SU-DHL-6 (cell line): ENCODE results near the gene SMARCD2.

Source experiments
- EZH2phosphoT487 ChIP-seq: fragments of 200-600 bp; sonication (generic), shearing (Covaris generic); conservative IDR thresholded peaks from 2 replicates; pipeline ENCODE4 v1.6.1; 2018; ENCODE audit warnings: mild to moderate bottlenecking, antibody characterized with exemption, low read length, moderate library complexity, mixed read lengths
- TF ChIP-seq, protein P1 (sequence below): fragments of 200-600 bp; sonication (generic); IDR thresholded peaks from one replicate; pipeline ENCODE4 v1.5.1; 2017; ENCODE audit warnings: antibody characterized with exemption, mild to moderate bottlenecking, low read length, moderate library complexity; ENCODE audit not compliant: insufficient read depth, poor library complexity, severe bottlenecking

DNA sequence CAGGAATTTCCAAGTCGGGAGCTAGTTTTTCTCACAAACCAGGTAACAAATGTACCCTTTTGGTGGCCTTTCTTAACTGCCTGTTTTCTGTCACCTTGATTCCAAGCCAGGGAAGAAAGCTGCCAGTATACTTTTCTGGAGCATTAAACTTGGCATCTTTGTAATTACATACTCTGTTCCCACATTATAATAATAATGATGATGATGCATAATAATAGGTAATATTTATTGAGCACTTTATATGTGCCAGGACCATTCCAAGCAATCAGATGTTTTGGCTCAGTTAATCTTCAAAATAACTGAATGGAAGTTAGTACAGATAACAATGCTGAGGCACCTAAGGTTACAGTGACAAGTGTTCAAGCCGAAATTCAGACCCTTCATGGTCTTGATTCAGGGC is 26.4 kb downstream of the SMARCD2 start:
- TF ChIP-seq, protein P1, sequence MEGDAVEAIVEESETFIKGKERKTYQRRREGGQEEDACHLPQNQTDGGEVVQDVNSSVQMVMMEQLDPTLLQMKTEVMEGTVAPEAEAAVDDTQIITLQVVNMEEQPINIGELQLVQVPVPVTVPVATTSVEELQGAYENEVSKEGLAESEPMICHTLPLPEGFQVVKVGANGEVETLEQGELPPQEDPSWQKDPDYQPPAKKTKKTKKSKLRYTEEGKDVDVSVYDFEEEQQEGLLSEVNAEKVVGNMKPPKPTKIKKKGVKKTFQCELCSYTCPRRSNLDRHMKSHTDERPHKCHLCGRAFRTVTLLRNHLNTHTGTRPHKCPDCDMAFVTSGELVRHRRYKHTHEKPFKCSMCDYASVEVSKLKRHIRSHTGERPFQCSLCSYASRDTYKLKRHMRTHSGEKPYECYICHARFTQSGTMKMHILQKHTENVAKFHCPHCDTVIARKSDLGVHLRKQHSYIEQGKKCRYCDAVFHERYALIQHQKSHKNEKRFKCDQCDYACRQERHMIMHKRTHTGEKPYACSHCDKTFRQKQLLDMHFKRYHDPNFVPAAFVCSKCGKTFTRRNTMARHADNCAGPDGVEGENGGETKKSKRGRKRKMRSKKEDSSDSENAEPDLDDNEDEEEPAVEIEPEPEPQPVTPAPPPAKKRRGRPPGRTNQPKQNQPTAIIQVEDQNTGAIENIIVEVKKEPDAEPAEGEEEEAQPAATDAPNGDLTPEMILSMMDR = no peak
- no peak for TF ChIP-seq EZH2phosphoT487
